Gastroesophageal sphincter (tissue), 4 donors: ENCODE results near the gene POMGNT2. TPM values are rescaled to one million over a fixed set of nuclear protein-coding genes. Genes with fewer than 3 reads are reported as not detected.
"Not testable (repeated sequence)": the region's sequence is repeated elsewhere in the genome, so short reads cannot be mapped to it uniquely, and the experiment has no call there.

ENCODE experiments used
- ATAC-seq: fragments of 150-250 bp; one replicate; pipeline ENCODE4 v1.9.1; 2016; ENCODE audit warnings: mild to moderate bottlenecking, moderate library complexity
- H3K27ac ChIP-seq, 4 donors: fragments of 200-600 bp; sonication (generic) in 3 of 4; 1 replicate in 3 of 4; 2 replicates in 1 of 4; pipeline ENCODE4 v1.5.1; 2016 to 2019
- H3K27me3 ChIP-seq: fragments of 200-600 bp; sonication (generic); one replicate; pipeline ENCODE4 v1.5.1; 2019
- H3K36me3 ChIP-seq, 2 donors: fragments of 200-600 bp; sonication (generic); one replicate each; pipeline ENCODE4 v1.5.1; 2019; ENCODE audit warnings: control low read depth in 1 of 2
- H3K4me1 ChIP-seq, 3 donors: fragments of 200-600 bp; sonication (generic); 1 replicate in 2 of 3; 2 replicates in 1 of 3; pipeline ENCODE4 v1.5.1; 2016 to 2019; ENCODE audit warnings: control low read depth in 2 of 3
- H3K4me3 ChIP-seq, 2 donors: fragments of 200-600 bp; sonication (generic); one replicate each; pipeline ENCODE4 v1.5.1; 2019; ENCODE audit warnings: mild to moderate bottlenecking in 1 of 2, moderate library complexity in 1 of 2
- H3K9me3 ChIP-seq, 3 donors: fragments of 200-600 bp; sonication (generic); one replicate each; pipeline ENCODE4 v1.5.1; 2017 to 2019; ENCODE audit warnings: control low read depth in 2 of 3
- CTCF ChIP-seq, 4 experiments: fragments of 200-600 bp in 2 of 4; fragments of 450-650 bp in 2 of 4; sonication (generic) in 1 of 4; IDR thresholded peaks; one replicate each; pipeline ENCODE4 v1.5.1; 2017 to 2019; ENCODE audit warnings: antibody characterized with exemption in 4 of 4, mild to moderate bottlenecking in 2 of 4, moderate library complexity in 2 of 4
- EP300 ChIP-seq: sonication (generic); formaldehyde crosslinking; IDR thresholded peaks from one replicate; pipeline ENCODE4 v1.6.1; 2017; ENCODE audit warnings: antibody characterized with exemption, mild to moderate bottlenecking
- POLR2A ChIP-seq, 2 donors: fragments of 450-650 bp; IDR thresholded peaks; one replicate each; pipeline ENCODE4 v1.6.1; 2017; ENCODE audit warnings: antibody characterized with exemption in 2 of 2, mild to moderate bottlenecking in 2 of 2, moderate library complexity in 1 of 2
- POLR2AphosphoS5 ChIP-seq: sonication (generic); formaldehyde crosslinking; IDR thresholded peaks from one replicate; pipeline ENCODE4 v1.6.1; 2017; ENCODE audit warnings: antibody characterized with exemption
- WGBS, 2 donors: methylation state at CpG; one replicate each; pipeline ENCODE4 v1.1.5; 2018; ENCODE audit warnings: low coverage in 1 of 2; 5-methylcytosine and 5-hydroxymethylcytosine counted together
- total RNA-seq, 4 donors: library from RNA; depleted of rRNA; stranded (reverse); fragments of >200 nt; gene quantifications; one replicate each; pipeline ENCODE4 v1.1.0, GENCODE V29; 2016

The POMGNT2 gene
- total RNA-seq, 4 donors from 2014 or later = 23.9 to 39.7 (median 34.9) TPM

DNA sequence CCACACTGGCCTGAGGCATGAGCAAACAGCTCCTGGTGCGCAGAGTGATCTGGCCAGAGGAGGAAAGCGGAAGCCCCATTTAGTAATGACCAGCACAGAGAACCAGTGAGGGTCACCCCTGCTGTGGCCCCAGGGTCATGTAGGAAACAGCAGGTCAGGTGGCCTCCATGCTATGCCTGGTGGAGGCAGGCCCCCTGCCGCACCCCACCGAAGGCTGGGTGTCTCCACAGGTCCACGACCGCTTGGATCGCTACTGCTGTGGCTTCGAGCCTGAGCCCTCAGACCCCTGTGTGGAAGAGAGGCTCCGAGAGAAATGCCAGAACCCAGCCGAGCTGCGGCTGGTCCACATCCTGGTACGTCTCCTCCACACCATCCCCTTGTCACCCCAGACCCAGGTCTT is 52.6 kb downstream of the POMGNT2 start:
- TF ChIP-seq POLR2AphosphoS5 (no peak), EP300 (no peak), CTCF (IDR thresholded peaks at IDR 0.05) (no peak), POLR2A (IDR thresholded peaks at IDR 0.05) (no peak)
- Histone ChIP-seq H3K27ac (no peak overlapping the region), H3K4me1 (peaks cover 0 to 14% (median 0%) of the 10 kb centered on the region in 3 donors), H3K36me3 (peaks cover 0 to 7% of the 10 kb centered on the region in 2 donors), H3K9me3 (peaks cover 0 to 40% (median 0%) of the 10 kb centered on the region in 3 donors), H3K27me3 (no peaks in the 10 kb centered on the region), H3K4me3 (no peak overlapping the region)
- no peak for ATAC-seq
- 100% methylated on average over 2 of the region's 12 CpGs; no CpG with 5 or more reads in 1 of the 2 donors for WGBS, 2 donors

- no peak for ATAC-seq
Measured at GRCh38 chr3:43048470-43048869, 57.4 kb downstream of the POMGNT2 start.

DNA sequence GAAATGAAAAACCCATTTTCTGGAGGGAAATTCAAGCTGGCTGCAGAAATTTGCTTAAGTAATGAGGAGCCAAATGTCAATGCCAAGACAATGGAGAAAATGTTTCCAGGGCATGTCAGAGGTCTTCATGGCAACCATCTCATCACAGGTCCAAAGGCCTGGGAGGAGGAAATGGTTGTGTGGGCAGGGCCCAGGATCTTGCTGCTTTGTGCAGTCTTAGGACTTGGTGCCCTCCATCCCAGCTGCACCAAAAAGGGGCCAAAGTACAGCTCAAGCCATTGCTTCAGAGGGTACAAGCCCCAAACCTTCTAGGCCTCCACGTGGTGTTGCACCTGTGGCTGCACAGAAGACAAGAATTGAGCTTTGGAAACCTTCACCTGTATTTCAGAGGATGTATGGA is 59.3 kb downstream of the POMGNT2 start:
- H3K4me3 ChIP-seq = no peak overlapping the region
- no CpG with 5 or more reads among the region's 1 CpG for WGBS, 2 donors
- peaks cover 0 to 54% (median 0%) of the 10 kb centered on the region in 3 donors for H3K9me3 ChIP-seq
- ATAC-seq = no peak
- TF ChIP-seq POLR2AphosphoS5 = no peak
- TF ChIP-seq POLR2A (IDR thresholded peaks at IDR 0.05) = no peak
- TF ChIP-seq EP300 = no peak
- TF ChIP-seq CTCF (IDR thresholded peaks at IDR 0.05) = no peak
- H3K4me1 ChIP-seq = peaks cover 0 to 17% (median 3%) of the 10 kb centered on the region in 3 donors
- no peaks in the 10 kb centered on the region for H3K27me3 ChIP-seq
- no peak overlapping the region for H3K27ac ChIP-seq
- H3K36me3 ChIP-seq = no peaks in the 10 kb centered on the region

More at GRCh38 chr3:43048470-43048869, 57.4 kb downstream of the POMGNT2 start:
- Histone ChIP-seq H3K4me1 (peaks cover 0 to 8% (median 0%) of the 10 kb centered on the region in 3 donors), H3K36me3 (no peaks in the 10 kb centered on the region), H3K9me3 (peaks cover 0 to 62% (median 0%) of the 10 kb centered on the region in 3 donors), H3K4me3 (no peak overlapping the region), H3K27me3 (no peaks in the 10 kb centered on the region), H3K27ac (no peak overlapping the region)
- TF ChIP-seq POLR2A (IDR thresholded peaks at IDR 0.05) (no peak), EP300 (no peak), POLR2AphosphoS5 (no peak), CTCF (IDR thresholded peaks at IDR 0.05) (no peak)

GRCh38 chr3:43045079-43045478 is 60.8 kb downstream of the POMGNT2 start:
- H3K4me3 ChIP-seq, H3K36me3 ChIP-seq, H3K27me3 ChIP-seq, H3K27ac ChIP-seq, ATAC-seq: not testable (repeated sequence)
- peaks cover 0 to 40% (median 0%) of the 10 kb centered on the region in 3 donors for H3K9me3 ChIP-seq
- H3K4me1 ChIP-seq = peaks cover 0 to 17% (median 3%) of the 10 kb centered on the region in 3 donors

DNA sequence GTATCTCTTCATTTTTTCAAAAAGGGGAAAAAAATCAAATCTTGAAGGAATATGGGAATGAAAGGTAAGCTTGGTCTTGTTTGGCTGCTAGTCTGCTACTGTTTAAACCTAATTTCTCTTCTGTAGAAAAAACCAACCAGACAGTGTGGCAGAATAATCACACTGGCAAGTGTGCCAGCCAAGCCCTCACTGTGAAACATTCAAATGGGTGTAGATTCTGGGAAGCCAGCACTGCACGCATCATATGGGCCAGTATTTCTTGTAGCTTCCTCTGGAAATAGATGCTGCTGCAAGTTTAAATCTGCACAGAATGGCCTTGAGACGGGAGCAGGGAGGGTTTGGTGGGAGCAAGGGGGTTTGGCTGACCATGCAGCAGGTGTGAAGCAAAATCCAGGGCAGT is 62.1 kb downstream of the POMGNT2 start:
- ATAC-seq = no peak
- WGBS, 2 donors = 83 to 100% methylated on average over 1 to 2 of the region's 2 CpGs
- Histone ChIP-seq H3K27me3 (no peaks in the 10 kb centered on the region), H3K27ac (no peak overlapping the region), H3K4me3 (no peak overlapping the region), H3K4me1 (peaks cover 0 to 17% (median 3%) of the 10 kb centered on the region in 3 donors), H3K9me3 (peaks cover 0 to 27% (median 0%) of the 10 kb centered on the region in 3 donors), H3K36me3 (no peaks in the 10 kb centered on the region)
- TF ChIP-seq CTCF (IDR thresholded peaks at IDR 0.05) (no peak), POLR2AphosphoS5 (peak; percentile 28), POLR2A (IDR thresholded peaks at IDR 0.05) (no peak), EP300 (no peak)
